ENCODE measurements around the gene PTPRM.

The PTPRM gene

GRCh38 chr18:7630731-7631442 is 63.8 kb downstream of the PTPRM start:
- DNase-seq = no peak

GRCh38 chr18:7632152-7633098 is 65.3 kb downstream of the PTPRM start:
- DNase-seq = no peak

- DNase-seq = no peak
Observed at GRCh38 chr18:7633171-7633570, 66.1 kb downstream of the PTPRM start.

- DNase-seq = no peak
Observed at GRCh38 chr18:7635948-7636347, 68.8 kb downstream of the PTPRM start.

GRCh38 chr18:7637269-7637668 is 70.2 kb downstream of the PTPRM start:
- no peak for DNase-seq

- DNase-seq = no peak
Observed at GRCh38 chr18:7638321-7638720, 71.2 kb downstream of the PTPRM start.

GRCh38 chr18:7641813-7642212 is 74.7 kb downstream of the PTPRM start:
- no peak for DNase-seq

- DNase-seq = no peak
Observed at GRCh38 chr18:7642331-7642890, 75.3 kb downstream of the PTPRM start.

GRCh38 chr18:7645756-7646155 is 78.6 kb downstream of the PTPRM start:
- no peak for DNase-seq

GRCh38 chr18:7646174-7646886 is 79.2 kb downstream of the PTPRM start:
- no peak for DNase-seq

- DNase-seq = no peak
Observed at GRCh38 chr18:7647500-7647899, 80.4 kb downstream of the PTPRM start.

GRCh38 chr18:7657050-7657449 is 89.9 kb downstream of the PTPRM start:
- DNase-seq = no peak

- DNase-seq = no peak
Observed at GRCh38 chr18:7657937-7658336, 90.8 kb downstream of the PTPRM start.

GRCh38 chr18:7658701-7659100 is 91.6 kb downstream of the PTPRM start:
- DNase-seq = no peak

GRCh38 chr18:7661207-7661606 is 94.1 kb downstream of the PTPRM start:
- DNase-seq = no peak

- DNase-seq = no peak
Observed at GRCh38 chr18:7662866-7663265, 95.8 kb downstream of the PTPRM start.

- no peak for DNase-seq
Observed at GRCh38 chr18:7663366-7664312, 96.5 kb downstream of the PTPRM start.

GRCh38 chr18:7666195-7666776 is 99.2 kb downstream of the PTPRM start:
- DNase-seq = no peak

- no peak for DNase-seq
Observed at GRCh38 chr18:7668392-7668791, 101.3 kb downstream of the PTPRM start.

- no peak for DNase-seq
Observed at GRCh38 chr18:7669361-7669760, 102.2 kb downstream of the PTPRM start.

GRCh38 chr18:7671105-7671504 is 104.0 kb downstream of the PTPRM start:
- no peak for DNase-seq

All from hematopoietic multipotent progenitor cell treated with erythropoietin and hydrocortisone succinate and interleukin-3 and kit ligand, for 6 days (in vitro differentiated cells).